GM06990 (cell line): ENCODE results near the gene WDFY2.
"Not testable (repeated sequence)": the region's sequence is repeated elsewhere in the genome, so short reads cannot be mapped to it uniquely, and the experiment has no call there.

ENCODE experiments used
- DNase-seq: peaks from one replicate; pipeline ENCODE4 v3.0.0-alpha.2; 2011; ENCODE audit not compliant: insufficient read length; ENCODE audit errors: extremely low read depth
- H3K27me3 ChIP-seq: replicated peaks from 2 replicates; pipeline ENCODE4 v1.6.0; 2011; ENCODE audit warnings: low read length; ENCODE audit not compliant: control insufficient read depth, insufficient read depth
- H3K36me3 ChIP-seq: 2 replicates; pipeline ENCODE4 v1.5.1; 2011; ENCODE audit warnings: low read length; ENCODE audit not compliant: control insufficient read depth, insufficient read depth
- H3K4me3 ChIP-seq: replicated peaks from 2 replicates; pipeline ENCODE4 v1.5.1; 2011; ENCODE audit warnings: low read depth, mild to moderate bottlenecking, control low read depth, low read length
- CTCF ChIP-seq: IDR thresholded peaks from 2 replicates; pipeline ENCODE4 v1.5.1; 2011; ENCODE audit warnings: low read length, control low read depth, mild to moderate bottlenecking, inconsistent platforms; ENCODE audit not compliant: insufficient read depth, poor library complexity, severe bottlenecking

The WDFY2 gene

DNA sequence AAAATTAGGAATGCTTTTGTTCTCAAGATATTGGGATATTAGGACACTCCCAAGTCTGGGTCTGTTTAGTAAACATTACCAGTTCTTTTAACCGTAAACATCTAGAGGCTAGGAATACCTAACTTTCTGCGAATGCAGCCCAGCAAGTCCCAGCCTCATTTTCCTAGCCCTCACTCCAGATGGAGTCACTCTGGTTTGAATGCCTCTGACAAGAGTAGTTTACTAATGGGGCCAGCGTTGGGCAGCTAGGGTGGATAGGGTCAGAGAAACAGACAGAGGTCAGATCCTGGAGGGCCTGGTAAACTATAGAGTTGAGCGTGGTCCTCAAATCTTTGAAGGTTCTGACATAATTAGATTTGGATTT lies 53.6 kb downstream of the WDFY2 start:
- no peak for TF ChIP-seq CTCF
- no peaks in the 10 kb centered on the region for H3K36me3 ChIP-seq
- no peaks in the 10 kb centered on the region for H3K27me3 ChIP-seq
- no peak for DNase-seq
- no peak overlapping the region for H3K4me3 ChIP-seq

DNA sequence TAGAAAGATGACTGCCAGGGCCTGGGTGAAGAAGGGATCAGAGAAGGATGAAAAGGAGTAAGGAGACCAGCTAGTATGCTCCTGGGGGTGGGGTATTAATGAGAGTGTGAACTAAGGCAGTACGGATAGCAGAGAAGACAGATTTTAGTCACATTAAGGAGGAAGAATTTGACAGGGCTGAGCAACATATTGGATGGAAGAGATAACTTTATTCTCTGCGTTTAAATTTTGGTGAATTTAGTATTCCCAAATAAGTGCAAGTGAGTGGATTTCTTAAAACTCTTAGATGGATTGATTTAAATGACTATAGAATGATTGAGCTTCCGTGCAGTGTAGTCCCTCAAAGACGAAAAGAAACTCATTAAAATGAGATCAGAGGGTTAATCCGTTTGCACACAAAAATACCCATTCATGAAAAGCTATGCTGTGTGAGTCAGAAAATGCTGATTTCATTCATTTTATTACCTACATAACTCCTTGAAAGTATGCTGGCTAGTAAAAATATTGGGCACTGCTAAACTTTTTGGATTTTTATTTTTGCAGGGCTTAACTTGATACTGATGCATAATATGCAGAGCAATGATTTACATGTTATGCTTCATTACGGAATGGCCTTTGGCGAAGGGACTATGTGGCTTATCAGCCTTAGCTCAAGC lies 54.1 kb downstream of the WDFY2 start:
- TF ChIP-seq CTCF, result no peak
- DNase-seq, result no peak

DNA sequence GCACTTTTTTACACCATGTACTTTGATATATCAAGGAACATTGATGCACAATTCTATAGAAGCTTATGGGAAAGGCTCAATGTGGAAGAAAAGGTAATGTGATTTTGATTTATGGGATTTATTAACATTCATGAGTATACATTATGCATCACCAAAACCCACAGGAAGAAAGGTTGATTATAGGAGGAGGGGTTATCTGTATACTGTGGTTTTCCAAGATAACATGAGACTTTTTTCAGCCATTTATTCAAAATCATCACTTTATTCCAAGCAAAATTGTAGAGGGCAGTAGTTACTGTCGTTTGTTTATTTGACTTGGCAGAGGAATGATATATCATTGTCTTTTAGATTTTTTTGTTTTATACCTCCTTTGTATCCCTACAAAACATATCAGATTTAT lies 54.9 kb downstream of the WDFY2 start:
- no peak for TF ChIP-seq CTCF
- Histone ChIP-seq H3K27me3 (no peaks in the 10 kb centered on the region), H3K36me3 (no peaks in the 10 kb centered on the region), H3K4me3 (no peak overlapping the region)
- no peak for DNase-seq

More for the DNA sequence above, 54.1 kb downstream of the WDFY2 start:
- H3K27me3 ChIP-seq, result no peaks in the 10 kb centered on the region
- no peak overlapping the region for H3K4me3 ChIP-seq
- no peaks in the 10 kb centered on the region for H3K36me3 ChIP-seq

GRCh38 chr13:51640696-51641095 lies 56.4 kb downstream of the WDFY2 start:
- DNase-seq, H3K27me3 ChIP-seq, H3K36me3 ChIP-seq, H3K4me3 ChIP-seq: not testable (repeated sequence)

DNA sequence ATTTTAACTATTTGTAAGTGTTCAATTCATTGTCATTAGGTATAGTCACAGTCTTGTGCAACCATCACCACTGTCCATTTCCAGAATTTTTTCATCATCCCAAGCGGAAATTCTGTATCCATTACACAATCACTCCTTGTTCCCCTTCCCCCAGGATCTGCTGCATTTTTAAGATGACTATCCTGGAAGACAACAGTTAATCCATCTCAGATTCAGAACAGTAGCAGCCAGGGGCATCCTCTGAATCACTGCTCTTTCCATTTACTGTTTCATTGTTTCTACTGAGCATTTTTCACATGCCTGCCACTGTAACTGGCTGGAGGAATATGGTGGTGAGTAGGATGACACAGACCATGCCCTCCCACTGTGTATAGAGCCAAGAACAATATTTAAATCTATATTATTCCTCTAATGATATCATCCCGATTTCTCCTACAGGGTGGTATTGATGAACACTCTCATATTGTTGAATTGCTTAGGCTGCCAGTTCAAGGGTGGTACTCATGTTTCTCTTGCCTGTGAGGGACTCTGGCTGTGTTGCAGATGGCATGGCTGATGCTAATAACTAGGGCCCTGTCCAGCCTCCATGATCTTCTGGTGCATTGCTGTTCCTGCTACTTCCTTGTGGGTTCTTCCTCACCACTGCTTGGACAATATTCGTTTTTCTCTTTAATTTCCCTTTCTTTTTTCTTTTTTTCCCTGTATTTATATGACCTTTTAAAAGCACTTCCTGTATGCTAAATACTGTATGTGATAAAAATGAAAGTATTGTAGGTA lies 59.0 kb downstream of the WDFY2 start:
- H3K4me3 ChIP-seq, result no peak overlapping the region
- H3K36me3 ChIP-seq, result no peaks in the 10 kb centered on the region
- DNase-seq, result no peak
- no peaks in the 10 kb centered on the region for H3K27me3 ChIP-seq
- no peak for TF ChIP-seq CTCF

DNA sequence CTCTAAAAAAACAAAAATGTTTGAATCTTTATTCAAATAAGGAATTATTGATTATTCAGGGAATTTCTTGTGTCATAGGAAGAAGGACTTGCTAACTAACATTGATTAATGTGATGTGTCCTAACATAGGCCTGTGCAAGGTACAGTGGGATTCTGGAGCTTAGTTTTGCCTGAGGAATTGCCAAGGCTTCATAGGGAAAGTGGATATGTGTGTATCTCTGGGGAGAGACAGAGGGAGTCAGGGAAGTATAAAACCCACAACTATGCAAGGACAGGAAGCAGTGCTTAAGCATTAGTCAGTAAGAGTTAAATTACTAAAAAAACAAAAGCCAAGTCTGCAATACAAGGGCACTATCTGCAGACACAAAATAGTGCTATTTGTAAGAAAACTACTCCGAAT lies 59.6 kb downstream of the WDFY2 start:
- TF ChIP-seq CTCF, result no peak
- H3K4me3 ChIP-seq, result no peak overlapping the region
- DNase-seq, result no peak
- no peaks in the 10 kb centered on the region for H3K36me3 ChIP-seq
- H3K27me3 ChIP-seq, result no peaks in the 10 kb centered on the region
